Metanephros (tissue), 2 donors: ENCODE data around the gene ST3GAL6. TPM values are rescaled to one million over a fixed set of nuclear protein-coding genes. Genes with fewer than 3 reads are reported as not detected.

ENCODE experiments used
- small RNA-seq: library from RNA; depleted of rRNA; stranded (forward); fragments of <200 nt; gene quantifications from one replicate; pipeline ENCODE3, GENCODE V24; 2014; ENCODE audit warnings: low replicate concordance
- total RNA-seq: library from RNA; depleted of rRNA; stranded (reverse); fragments of >200 nt; gene quantifications from one replicate; pipeline ENCODE4 v1.2.3, GENCODE V29; 2014

The ST3GAL6 gene
- total RNA-seq, result 38.2 TPM

GRCh38 chr3:98763076-98763475 lies at the start of gene ST3GAL6:
TSS of gene ST3GAL6 (plus strand) at chr3:98763340. CDS start at chr3:98768441, 5,101 bp downstream.

Small RNAs within 50 kb of the gene (small RNA-seq; reads per million reads assigned to genes)
- not detected for gene RNU6-26P

Other genes starting within 250 kb of the ST3GAL6 start
- gene CLDND1, start 240.4 kb upstream of the ST3GAL6 start, total RNA-seq, result 80.9 TPM
- not detected for gene GPR15, start 231.4 kb upstream of the ST3GAL6 start, total RNA-seq
- 21.0 TPM for gene CPOX, start 169.7 kb upstream of the ST3GAL6 start, total RNA-seq
- 50.6 TPM for gene DCBLD2, start 138.4 kb downstream of the ST3GAL6 start, total RNA-seq